GM23338 (cell line): ENCODE data around the gene PRR14.

Experiments used
- CREB1 ChIP-seq: fragments of 250-450 bp; sonication (Bioruptor Pico); IDR thresholded peaks from 2 replicates; pipeline ENCODE4 v1.5.0; 2020; ENCODE audit warnings: low read depth, mild to moderate bottlenecking, moderate library complexity
- EZH2 ChIP-seq: fragments of 200-600 bp; sonication (generic); IDR thresholded peaks from one replicate; pipeline ENCODE4 v1.8.0; 2017; ENCODE audit warnings: antibody characterized with exemption, mild to moderate bottlenecking, low read depth; ENCODE audit not compliant: unreplicated experiment
- EZH2phosphoT487 ChIP-seq: fragments of 200-600 bp; sonication (generic); IDR thresholded peaks from one replicate; pipeline ENCODE4 v1.8.1; 2018; ENCODE audit warnings: antibody characterized with exemption; ENCODE audit not compliant: unreplicated experiment
- JUNB ChIP-seq: IDR thresholded peaks from one replicate; pipeline ENCODE4 v1.6.1; 2016; ENCODE audit warnings: antibody characterized with exemption; ENCODE audit not compliant: unreplicated experiment
- NANOG ChIP-seq: IDR thresholded peaks from 2 replicates; pipeline ENCODE4 v1.6.1; 2016; ENCODE audit warnings: antibody characterized with exemption, borderline replicate concordance
- POLR2AphosphoS5 ChIP-seq: IDR thresholded peaks from 2 replicates; pipeline ENCODE4 v1.6.1; 2016; ENCODE audit warnings: antibody characterized with exemption, low read depth
- STAT1 ChIP-seq: IDR thresholded peaks from one replicate; pipeline ENCODE4 v1.6.1; 2016; ENCODE audit warnings: antibody characterized with exemption; ENCODE audit not compliant: unreplicated experiment
- ZNF331 ChIP-seq: fragments of 250-450 bp; sonication (Bioruptor Pico); IDR thresholded peaks from 2 replicates; pipeline ENCODE4 v1.5.0; 2020; ENCODE audit warnings: low read depth, mild to moderate bottlenecking, moderate library complexity
- TF ChIP-seq, protein P1 (sequence below), 2 experiments: fragments of 200-600 bp in 1 of 2; sonication (generic) in 1 of 2; conservative IDR thresholded peaks; 2 replicates each; pipeline versions ENCODE4 v1.5.1 to v1.6.1; 2016 to 2017; ENCODE audit warnings: antibody characterized with exemption in 2 of 2, low read depth in 2 of 2, mild to moderate bottlenecking in 2 of 2, moderate library complexity in 1 of 2
- TF ChIP-seq, protein P2 (sequence below): IDR thresholded peaks from one replicate; pipeline ENCODE4 v1.6.1; 2018; ENCODE audit warnings: antibody characterized with exemption; ENCODE audit not compliant: unreplicated experiment

DNA sequence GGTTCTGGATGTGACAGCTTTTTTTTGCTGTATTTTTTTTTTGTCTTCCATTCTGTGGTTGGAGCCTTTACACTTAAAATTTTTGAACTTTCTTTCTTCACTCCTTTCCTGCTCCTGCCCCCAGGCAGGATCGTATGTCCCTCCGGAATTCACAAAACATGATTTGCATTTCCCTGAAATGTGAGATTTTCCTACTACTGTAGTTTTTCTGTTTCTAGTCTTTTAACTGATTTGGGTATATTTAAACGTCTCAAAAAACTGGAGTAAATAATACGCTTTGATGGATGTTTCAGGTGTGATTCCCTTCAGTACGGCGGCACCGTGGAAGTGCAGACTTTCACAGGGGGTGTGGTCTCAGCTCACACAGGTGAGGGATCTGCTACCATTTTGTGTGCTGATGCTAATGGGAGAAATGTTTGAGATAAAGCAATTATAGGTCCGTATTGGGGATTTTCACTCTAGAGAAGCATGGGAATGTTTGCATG lies 48.9 kb downstream of the PRR14 start:
- TF ChIP-seq, protein P1, sequence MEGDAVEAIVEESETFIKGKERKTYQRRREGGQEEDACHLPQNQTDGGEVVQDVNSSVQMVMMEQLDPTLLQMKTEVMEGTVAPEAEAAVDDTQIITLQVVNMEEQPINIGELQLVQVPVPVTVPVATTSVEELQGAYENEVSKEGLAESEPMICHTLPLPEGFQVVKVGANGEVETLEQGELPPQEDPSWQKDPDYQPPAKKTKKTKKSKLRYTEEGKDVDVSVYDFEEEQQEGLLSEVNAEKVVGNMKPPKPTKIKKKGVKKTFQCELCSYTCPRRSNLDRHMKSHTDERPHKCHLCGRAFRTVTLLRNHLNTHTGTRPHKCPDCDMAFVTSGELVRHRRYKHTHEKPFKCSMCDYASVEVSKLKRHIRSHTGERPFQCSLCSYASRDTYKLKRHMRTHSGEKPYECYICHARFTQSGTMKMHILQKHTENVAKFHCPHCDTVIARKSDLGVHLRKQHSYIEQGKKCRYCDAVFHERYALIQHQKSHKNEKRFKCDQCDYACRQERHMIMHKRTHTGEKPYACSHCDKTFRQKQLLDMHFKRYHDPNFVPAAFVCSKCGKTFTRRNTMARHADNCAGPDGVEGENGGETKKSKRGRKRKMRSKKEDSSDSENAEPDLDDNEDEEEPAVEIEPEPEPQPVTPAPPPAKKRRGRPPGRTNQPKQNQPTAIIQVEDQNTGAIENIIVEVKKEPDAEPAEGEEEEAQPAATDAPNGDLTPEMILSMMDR (conservative IDR thresholded peaks at IDR 0.05; ENCODE audit: low read depth in 2 of 2), result no peak
- no peak for TF ChIP-seq POLR2AphosphoS5
- no peak for TF ChIP-seq EZH2
- no peak for TF ChIP-seq EZH2phosphoT487
- TF ChIP-seq, protein P2, sequence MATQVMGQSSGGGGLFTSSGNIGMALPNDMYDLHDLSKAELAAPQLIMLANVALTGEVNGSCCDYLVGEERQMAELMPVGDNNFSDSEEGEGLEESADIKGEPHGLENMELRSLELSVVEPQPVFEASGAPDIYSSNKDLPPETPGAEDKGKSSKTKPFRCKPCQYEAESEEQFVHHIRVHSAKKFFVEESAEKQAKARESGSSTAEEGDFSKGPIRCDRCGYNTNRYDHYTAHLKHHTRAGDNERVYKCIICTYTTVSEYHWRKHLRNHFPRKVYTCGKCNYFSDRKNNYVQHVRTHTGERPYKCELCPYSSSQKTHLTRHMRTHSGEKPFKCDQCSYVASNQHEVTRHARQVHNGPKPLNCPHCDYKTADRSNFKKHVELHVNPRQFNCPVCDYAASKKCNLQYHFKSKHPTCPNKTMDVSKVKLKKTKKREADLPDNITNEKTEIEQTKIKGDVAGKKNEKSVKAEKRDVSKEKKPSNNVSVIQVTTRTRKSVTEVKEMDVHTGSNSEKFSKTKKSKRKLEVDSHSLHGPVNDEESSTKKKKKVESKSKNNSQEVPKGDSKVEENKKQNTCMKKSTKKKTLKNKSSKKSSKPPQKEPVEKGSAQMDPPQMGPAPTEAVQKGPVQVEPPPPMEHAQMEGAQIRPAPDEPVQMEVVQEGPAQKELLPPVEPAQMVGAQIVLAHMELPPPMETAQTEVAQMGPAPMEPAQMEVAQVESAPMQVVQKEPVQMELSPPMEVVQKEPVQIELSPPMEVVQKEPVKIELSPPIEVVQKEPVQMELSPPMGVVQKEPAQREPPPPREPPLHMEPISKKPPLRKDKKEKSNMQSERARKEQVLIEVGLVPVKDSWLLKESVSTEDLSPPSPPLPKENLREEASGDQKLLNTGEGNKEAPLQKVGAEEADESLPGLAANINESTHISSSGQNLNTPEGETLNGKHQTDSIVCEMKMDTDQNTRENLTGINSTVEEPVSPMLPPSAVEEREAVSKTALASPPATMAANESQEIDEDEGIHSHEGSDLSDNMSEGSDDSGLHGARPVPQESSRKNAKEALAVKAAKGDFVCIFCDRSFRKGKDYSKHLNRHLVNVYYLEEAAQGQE, result no peak
- no peak for TF ChIP-seq STAT1
- no peak for TF ChIP-seq ZNF331
- no peak for TF ChIP-seq CREB1 (CRISPR knock-in tag)
- TF ChIP-seq JUNB, result no peak
- no peak for TF ChIP-seq NANOG
